HEK293T (cell line): ENCODE results near the gene CABYR.

Source experiments
- CTCF ChIA-PET: fragments of 350-600 bp; formaldehyde crosslinking; extraction: SDS; loops from one replicate; lab custom pipeline; 2021; ENCODE audit warnings: antibody characterized with exemption, inconsistent platforms; lab: Yijun Ruan, JAX
- POLR2A ChIA-PET: fragments of 350-600 bp; formaldehyde crosslinking; extraction: SDS; loops from one replicate; lab custom pipeline; 2020; ENCODE audit warnings: antibody characterized with exemption, inconsistent platforms; lab: Yijun Ruan, JAX
- DNase-seq: peaks from one replicate; pipeline ENCODE4 v3.0.0; 2012; ENCODE audit warnings: mixed read lengths; ENCODE audit errors: extremely low spot score
- ARNT ChIP-seq: fragments of 450-650 bp; IDR thresholded peaks from 2 replicates; pipeline ENCODE4 v1.6.1; 2017; ENCODE audit warnings: mild to moderate bottlenecking
- BHLHE40 ChIP-seq: fragments of 450-650 bp; IDR thresholded peaks from 2 replicates; pipeline ENCODE4 v1.6.1; 2016; ENCODE audit warnings: mild to moderate bottlenecking, moderate library complexity, borderline replicate concordance
- CTBP1 ChIP-seq: fragments of 450-650 bp; IDR thresholded peaks from 2 replicates; pipeline ENCODE4 v1.6.1; 2016; ENCODE audit warnings: borderline replicate concordance
- ELF4 ChIP-seq: fragments of 450-650 bp; IDR thresholded peaks from 2 replicates; pipeline ENCODE4 v1.6.1; 2017; ENCODE audit warnings: antibody characterized with exemption
- FOXA1 ChIP-seq: fragments of 450-650 bp; IDR thresholded peaks from 2 replicates; pipeline ENCODE4 v1.6.1; 2016; ENCODE audit warnings: mild to moderate bottlenecking
- FOXK2 ChIP-seq: fragments of 450-650 bp; IDR thresholded peaks from 2 replicates; pipeline ENCODE4 v1.6.1; 2016; ENCODE audit warnings: mild to moderate bottlenecking
- FOXM1 ChIP-seq: fragments of 450-650 bp; IDR thresholded peaks from 2 replicates; pipeline ENCODE4 v1.6.1; 2017; ENCODE audit warnings: mild to moderate bottlenecking, borderline replicate concordance
- HDGF ChIP-seq: fragments of 450-650 bp; IDR thresholded peaks from 2 replicates; pipeline ENCODE4 v1.6.1; 2017; ENCODE audit warnings: antibody characterized with exemption, borderline replicate concordance
- L3MBTL2 ChIP-seq: fragments of 450-650 bp; conservative IDR thresholded peaks from 2 replicates; pipeline ENCODE4 v1.6.1; 2016; ENCODE audit warnings: mild to moderate bottlenecking
- LEF1 ChIP-seq: fragments of 450-650 bp; IDR thresholded peaks from 2 replicates; pipeline ENCODE4 v1.6.1; 2017; ENCODE audit warnings: mild to moderate bottlenecking, borderline replicate concordance
- NFRKB ChIP-seq: fragments of 450-650 bp; IDR thresholded peaks from 2 replicates; pipeline ENCODE4 v1.6.1; 2016; ENCODE audit warnings: mild to moderate bottlenecking, moderate library complexity
- PKNOX1 ChIP-seq: fragments of 450-650 bp; IDR thresholded peaks from 2 replicates; pipeline ENCODE4 v1.6.1; 2016
- SP1 ChIP-seq: fragments of 450-650 bp; IDR thresholded peaks from 2 replicates; pipeline ENCODE4 v1.6.1; 2017
- SUZ12 ChIP-seq: fragments of 450-650 bp; IDR thresholded peaks from 2 replicates; pipeline ENCODE4 v1.6.1; 2016; ENCODE audit warnings: mild to moderate bottlenecking
- TARDBP ChIP-seq: fragments of 450-650 bp; IDR thresholded peaks from 2 replicates; pipeline ENCODE4 v1.6.1; 2016
- ZNF384 ChIP-seq: fragments of 450-650 bp; IDR thresholded peaks from 2 replicates; pipeline ENCODE4 v1.6.1; 2016

Gene CABYR

GRCh38 chr18:24189664-24190346 lies 50.9 kb downstream of the CABYR start:
- DNase-seq: no peak
- no peak for TF ChIP-seq FOXK2
- TF ChIP-seq FOXM1: no peak
- no peak for TF ChIP-seq TARDBP
- no peak for TF ChIP-seq ZNF384
- TF ChIP-seq FOXA1: no peak
- ChIA-PET CTCF (interaction anchor here (0.6 to 6.8 kb wide), 2 partner anchors 13 to 450 kb away, joined by 5 to 55 read pairs; no protein-coding TSS in a partner anchor), POLR2A (interaction anchor here (1.2 to 1.3 kb wide), 2 partner anchors 51 kb away, joined by 3 to 5 read pairs; partner anchors contain the start of gene CABYR)

GRCh38 chr18:24190590-24190989 lies 51.7 kb downstream of the CABYR start:
- CTCF ChIA-PET: interaction anchor here (1.0 to 6.8 kb wide), 2 partner anchors 9 to 14 kb away, joined by 3 to 55 read pairs; no protein-coding TSS in a partner anchor
- no peak for DNase-seq
- no peak for TF ChIP-seq CTBP1
- TF ChIP-seq SP1: no peak
- no peak for TF ChIP-seq ARNT
- TF ChIP-seq LEF1: no peak
- POLR2A ChIA-PET: interaction anchor here (1.2 kb wide), 1 partner anchor 52 kb away, joined by 5 read pairs; the partner anchor contains the start of gene CABYR

GRCh38 chr18:24195296-24196053 lies 56.6 kb downstream of the CABYR start:
- no peak for DNase-seq
- CTCF ChIA-PET: interaction anchor here (0.8 kb wide), 1 partner anchor 19 kb away, joined by 3 read pairs; no protein-coding TSS in a partner anchor
- TF ChIP-seq ARNT (no peak), PKNOX1 (no peak), SP1 (no peak), FOXA1 (no peak), SUZ12 (no peak), FOXK2 (no peak), BHLHE40 (no peak), LEF1 (no peak), ELF4 (no peak), NFRKB (no peak), FOXM1 (no peak), HDGF (no peak)
- POLR2A ChIA-PET: no interaction called here

- TF ChIP-seq ELF4: no peak
- ChIA-PET CTCF (interaction anchor here (0.8 kb wide), 1 partner anchor 20 kb away, joined by 3 read pairs; no protein-coding TSS in a partner anchor), POLR2A (no interaction called here)
- no peak for DNase-seq
These were observed 57.9 kb downstream of the CABYR start for GRCh38 chr18:24196764-24197163.

- POLR2A ChIA-PET: no interaction called here
- CTCF ChIA-PET: no interaction called here
- TF ChIP-seq ARNT (no peak), FOXK2 (no peak), ELF4 (no peak), LEF1 (no peak), FOXA1 (no peak), NFRKB (no peak), SUZ12 (no peak), CTBP1 (no peak), SP1 (no peak), PKNOX1 (no peak), ZNF384 (no peak), L3MBTL2 (no peak), FOXM1 (no peak), HDGF (no peak), BHLHE40 (no peak), TARDBP (no peak)
- no peak for DNase-seq
These were observed 58.5 kb downstream of the CABYR start for GRCh38 chr18:24197412-24197811.

GRCh38 chr18:24198461-24198860 lies 59.6 kb downstream of the CABYR start:
- TF ChIP-seq L3MBTL2 (no peak), FOXM1 (no peak), SP1 (no peak), FOXK2 (no peak), SUZ12 (no peak), LEF1 (no peak), BHLHE40 (no peak), ZNF384 (no peak), ARNT (no peak)
- no peak for DNase-seq
- CTCF ChIA-PET: interaction anchor here (1.6 kb wide), 1 partner anchor 22 kb away, joined by 4 read pairs; no protein-coding TSS in a partner anchor
- POLR2A ChIA-PET: no interaction called here
